GM21723 (cell line): ENCODE results near the gene DDX56.
"Not testable (repeated sequence)": the region's sequence is repeated elsewhere in the genome, so short reads cannot be mapped to it uniquely, and the experiment has no call there.

Experiments
- ATAC-seq: cut with Tn5 transposase; IDR thresholded peaks from one replicate; pipeline ENCODE4 v1.9.1; 2021; ENCODE audit warnings: mild to moderate bottlenecking, moderate library complexity; ENCODE audit not compliant: unreplicated experiment

Gene DDX56

GRCh38 chr7:44564606-44565005 lies 9.1 kb downstream of the DDX56 start:
- no peak for ATAC-seq

GRCh38 chr7:44563171-44563679 lies 10.5 kb downstream of the DDX56 start:
- ATAC-seq, result no peak

GRCh38 chr7:44562622-44562962 lies 11.1 kb downstream of the DDX56 start:
- ATAC-seq, result not testable (repeated sequence)

GRCh38 chr7:44561962-44562621 lies 11.6 kb downstream of the DDX56 start:
- ATAC-seq, result no peak

GRCh38 chr7:44561481-44561880 lies 12.2 kb downstream of the DDX56 start:
- no peak for ATAC-seq

GRCh38 chr7:44559485-44559884 lies 14.2 kb downstream of the DDX56 start:
- ATAC-seq, result no peak

GRCh38 chr7:44557485-44557884 lies 16.2 kb downstream of the DDX56 start:
- ATAC-seq, result no peak

- no peak for ATAC-seq
These were observed 18.4 kb downstream of the DDX56 start for GRCh38 chr7:44555350-44555749.

- ATAC-seq, result not testable (repeated sequence)
These were observed 21.2 kb downstream of the DDX56 start for GRCh38 chr7:44552473-44553005.

GRCh38 chr7:44549457-44549856 lies 24.3 kb downstream of the DDX56 start:
- no peak for ATAC-seq

- ATAC-seq, result no peak
These were observed 24.8 kb downstream of the DDX56 start for GRCh38 chr7:44548893-44549292.

- ATAC-seq, result no peak
These were observed 26.0 kb downstream of the DDX56 start for GRCh38 chr7:44547536-44548231.

- no peak for ATAC-seq
These were observed 31.7 kb downstream of the DDX56 start for GRCh38 chr7:44541876-44542610.

- no peak for ATAC-seq
These were observed 32.5 kb downstream of the DDX56 start, which contains the start of gene NPC1L1 for GRCh38 chr7:44541028-44541869. Gene NPC1L1, minus strand, starts transcription at chr7:44541330. Its CDS starts 71 bp downstream, at chr7:44541259.

- ATAC-seq, result no peak
These were observed 33.1 kb downstream of the DDX56 start for GRCh38 chr7:44540592-44541027.

GRCh38 chr7:44539669-44540506 lies 33.8 kb downstream of the DDX56 start:
- no peak for ATAC-seq

- ATAC-seq, result no peak
These were observed 34.7 kb downstream of the DDX56 start for GRCh38 chr7:44538798-44539668.

GRCh38 chr7:44538093-44538797 lies 35.5 kb downstream of the DDX56 start:
- ATAC-seq, result no peak
